ENCODE results near the gene MARCHF4.
"Not testable (repeated sequence)": the region's sequence is repeated elsewhere in the genome, so short reads cannot be mapped to it uniquely, and the experiment has no call there.

The MARCHF4 gene

DNA sequence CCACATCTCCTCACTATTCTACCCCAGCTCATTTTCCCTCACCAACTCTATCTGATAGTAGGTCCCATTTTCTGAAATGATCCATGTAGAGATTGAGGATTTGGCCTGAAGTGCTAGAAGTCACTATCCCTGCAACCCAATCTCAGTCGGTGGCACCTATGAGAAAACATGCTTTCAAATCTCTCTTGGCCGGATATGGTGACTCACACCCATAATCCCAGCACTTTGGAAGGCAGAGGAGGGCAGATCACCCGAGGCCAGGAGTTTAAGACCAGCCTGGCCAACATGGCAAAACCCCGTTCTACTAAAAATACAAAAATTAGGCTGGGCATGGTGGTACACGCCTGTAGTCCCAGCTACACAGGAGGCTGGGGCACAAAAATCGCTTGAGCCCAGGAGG is 19.1 kb upstream of the MARCHF4 start:
- ATAC-seq: no peak

GRCh38 chr2:216389570-216389969 is 17.3 kb upstream of the MARCHF4 start:
- no peak for ATAC-seq

GRCh38 chr2:216388046-216388884 is 16.0 kb upstream of the MARCHF4 start:
- peak; percentile 96 to 97 for ATAC-seq

- no peak for ATAC-seq
Observed at GRCh38 chr2:216387262-216387661, 15.0 kb upstream of the MARCHF4 start.

GRCh38 chr2:216385478-216385877 is 13.2 kb upstream of the MARCHF4 start:
- ATAC-seq: no peak

DNA sequence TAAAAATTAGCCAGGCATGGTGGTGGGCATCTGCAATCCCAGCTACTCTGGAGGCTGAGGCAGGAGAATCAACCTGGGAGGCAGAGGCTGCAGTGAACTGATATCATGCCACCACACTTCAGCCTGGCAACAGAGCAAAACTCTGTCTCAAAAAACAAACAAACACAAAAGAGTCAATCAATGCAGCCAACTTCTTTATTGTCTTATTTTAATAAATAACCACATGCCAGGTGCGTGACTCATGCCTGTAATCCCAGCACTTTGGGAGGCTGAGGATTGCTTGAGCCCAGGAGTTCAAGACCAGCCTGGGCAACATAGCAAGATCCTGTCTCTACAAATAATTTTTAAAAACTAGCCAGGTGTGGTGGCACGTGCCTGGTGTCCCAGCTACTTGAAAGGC is 12.1 kb upstream of the MARCHF4 start:
- ATAC-seq: not testable (repeated sequence)

DNA sequence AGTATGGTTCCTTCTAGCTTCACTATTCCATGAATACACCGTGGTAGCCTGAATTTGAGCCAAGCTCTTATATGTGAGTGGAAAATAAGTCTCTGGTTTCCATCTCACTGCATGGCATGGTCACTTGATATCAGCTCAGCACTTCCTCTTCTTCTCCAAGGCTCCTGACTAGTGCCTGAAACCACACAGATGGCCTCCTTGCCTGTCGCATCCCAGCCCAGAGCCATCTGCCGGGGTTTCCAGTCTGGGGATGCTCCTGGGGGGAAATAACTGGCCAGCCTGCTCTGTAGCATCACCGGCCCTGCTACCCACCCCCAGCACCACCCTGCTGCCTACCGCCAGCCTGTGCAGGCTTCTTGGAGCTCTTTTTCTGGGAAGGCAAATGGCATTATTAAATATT is 7.7 kb upstream of the MARCHF4 start:
- no peak for ATAC-seq

DNA sequence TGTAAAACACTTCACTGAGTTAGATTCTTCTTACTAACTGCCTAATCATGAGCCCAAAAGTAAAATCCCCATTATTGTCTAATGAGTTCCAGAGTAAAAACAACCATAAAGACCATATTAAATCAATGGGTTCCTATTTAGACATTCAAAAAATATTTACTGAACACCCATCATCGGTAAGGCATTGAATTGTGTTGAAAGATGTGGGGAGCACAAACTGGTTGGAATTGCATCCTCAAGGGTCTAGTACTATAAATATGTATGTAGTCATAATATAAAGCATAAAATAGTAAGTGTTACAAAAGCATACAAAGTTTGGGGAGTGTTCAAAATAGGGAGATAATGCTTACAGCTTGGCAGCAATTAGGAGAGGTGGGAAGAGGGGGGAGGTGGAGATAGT is 3.0 kb upstream of the MARCHF4 start:
- ATAC-seq: no peak

DNA sequence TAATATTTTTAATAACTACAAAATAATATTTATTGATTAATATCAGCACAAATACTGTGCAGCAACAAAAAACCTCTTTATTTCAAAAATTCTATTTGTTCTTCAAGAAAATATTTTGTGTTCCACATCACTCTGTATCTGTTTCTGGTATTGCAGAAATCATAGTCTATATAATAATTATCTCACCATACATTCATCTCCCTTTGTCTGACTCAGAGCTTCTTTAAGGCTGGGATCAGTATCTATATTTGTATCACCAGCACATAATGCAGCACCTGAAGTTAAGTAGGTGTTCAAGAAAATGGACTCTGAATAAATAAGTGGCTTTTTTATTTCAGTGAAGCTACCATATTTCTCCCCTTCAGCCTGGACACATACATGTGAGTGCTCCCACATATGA is 1.6 kb upstream of the MARCHF4 start:
- no peak for ATAC-seq

DNA sequence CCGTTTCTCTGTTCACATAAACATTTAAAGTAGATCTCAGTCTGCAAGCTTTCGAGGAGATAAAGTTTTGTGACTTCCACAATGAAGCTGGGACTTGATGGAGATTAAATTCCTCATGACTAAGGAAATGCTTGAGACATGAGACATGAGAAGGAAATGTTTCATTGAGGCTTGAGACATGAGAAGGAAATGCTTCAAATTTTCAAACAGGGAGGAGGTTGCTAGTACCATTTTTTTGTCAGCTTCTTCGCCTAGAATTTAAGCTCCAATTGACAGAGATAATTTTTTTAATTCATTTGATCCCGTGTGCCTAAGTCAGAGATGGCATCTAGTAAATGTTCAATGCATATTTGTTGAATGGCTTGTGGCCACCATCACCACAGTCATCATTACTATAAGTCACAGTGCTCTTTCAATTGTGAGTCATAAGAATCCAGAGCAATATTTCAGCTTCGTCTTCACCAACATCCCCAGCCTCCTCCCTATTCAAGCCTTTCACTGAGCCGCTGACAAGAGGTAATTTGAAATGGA is 543 bp upstream of the MARCHF4 start:
- ATAC-seq: peak; percentile 34 to 46

- ATAC-seq: no peak
Observed at GRCh38 chr2:216370961-216371712, 1.1 kb downstream of the MARCHF4 start.

DNA sequence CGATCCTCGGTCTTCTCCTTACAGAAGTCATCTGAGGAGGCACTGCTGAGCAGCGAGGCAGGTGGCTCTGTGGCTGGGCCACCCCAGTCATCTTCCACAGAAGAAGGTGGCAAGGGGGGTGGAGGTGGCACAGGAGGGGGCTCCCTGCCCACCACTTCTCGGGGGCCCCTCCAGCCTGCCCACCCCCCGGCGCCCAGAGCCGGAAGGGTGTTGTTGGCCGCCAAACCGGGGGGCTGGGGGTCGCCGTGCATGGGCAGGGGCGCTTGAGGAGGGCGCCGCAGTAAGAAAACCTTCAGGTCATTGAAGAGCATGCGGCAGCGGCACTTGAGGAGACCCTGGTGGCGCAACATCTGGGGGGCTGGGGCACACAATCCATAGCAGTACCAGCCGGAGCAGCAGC is 2.5 kb downstream of the MARCHF4 start:
- ATAC-seq: no peak

GRCh38 chr2:216366777-216367471 is 5.4 kb downstream of the MARCHF4 start:
- no peak for ATAC-seq

DNA sequence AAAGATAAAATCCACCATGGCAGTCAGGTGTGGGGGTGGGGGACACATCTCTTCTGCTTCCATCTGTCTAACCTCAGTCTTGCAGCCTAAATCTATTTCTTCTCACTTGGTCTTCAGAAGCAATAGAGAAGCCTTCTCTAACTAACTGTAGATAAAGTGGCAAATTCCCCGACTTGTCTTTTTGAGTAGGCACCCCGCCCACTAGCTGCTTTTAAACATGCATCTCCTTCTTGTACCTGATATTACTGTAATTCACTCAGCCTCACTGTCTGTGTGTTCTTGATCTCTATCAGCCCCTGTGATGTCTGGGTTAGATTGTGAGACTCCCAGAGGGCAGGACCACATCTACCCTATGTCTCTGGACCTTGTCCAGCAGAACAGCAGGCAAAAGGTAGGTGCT is 6.8 kb downstream of the MARCHF4 start:
- no peak for ATAC-seq

- ATAC-seq: no peak
Observed at GRCh38 chr2:216363221-216363620, 9.1 kb downstream of the MARCHF4 start.

- no peak for ATAC-seq
Observed at GRCh38 chr2:216362730-216363129, 9.6 kb downstream of the MARCHF4 start.

DNA sequence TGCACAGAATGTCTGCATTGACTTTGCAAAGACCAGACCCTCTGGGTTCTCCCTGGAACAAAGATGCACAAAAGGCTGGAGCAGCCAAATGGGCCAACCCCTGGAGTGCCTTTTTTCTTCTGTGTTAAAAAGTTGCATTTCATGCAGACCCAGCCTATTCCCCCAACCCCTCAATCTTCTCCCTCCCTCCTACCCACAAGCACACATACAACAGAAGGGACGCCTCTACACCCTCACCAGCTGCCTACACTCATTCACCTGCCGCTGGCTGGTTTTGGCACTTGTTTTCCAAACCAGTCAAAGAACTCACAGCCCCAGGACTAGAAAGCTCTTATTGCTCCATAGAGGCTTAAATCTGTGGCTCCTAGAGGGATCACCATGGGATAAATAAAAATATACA is 16.6 kb downstream of the MARCHF4 start:
- ATAC-seq: no peak

DNA sequence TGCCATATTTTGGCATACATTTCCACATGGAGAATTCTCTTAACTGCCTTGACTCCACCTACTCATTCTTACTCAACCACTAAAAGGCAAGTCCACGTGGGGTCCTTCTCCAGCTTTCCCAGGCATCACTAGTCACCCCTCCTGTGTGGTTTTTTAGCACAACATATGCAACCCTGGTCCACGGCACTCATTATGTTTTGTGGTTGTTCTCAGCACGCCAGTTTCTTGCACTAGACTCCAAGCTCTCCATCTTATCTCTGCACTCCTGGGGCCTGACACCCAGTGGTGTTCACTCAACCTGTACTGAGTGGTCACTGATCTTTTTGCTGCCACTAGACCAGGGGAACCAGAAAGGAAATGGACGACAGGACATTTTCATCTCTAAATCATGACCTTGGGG is 18.0 kb downstream of the MARCHF4 start:
- no peak for ATAC-seq

DNA sequence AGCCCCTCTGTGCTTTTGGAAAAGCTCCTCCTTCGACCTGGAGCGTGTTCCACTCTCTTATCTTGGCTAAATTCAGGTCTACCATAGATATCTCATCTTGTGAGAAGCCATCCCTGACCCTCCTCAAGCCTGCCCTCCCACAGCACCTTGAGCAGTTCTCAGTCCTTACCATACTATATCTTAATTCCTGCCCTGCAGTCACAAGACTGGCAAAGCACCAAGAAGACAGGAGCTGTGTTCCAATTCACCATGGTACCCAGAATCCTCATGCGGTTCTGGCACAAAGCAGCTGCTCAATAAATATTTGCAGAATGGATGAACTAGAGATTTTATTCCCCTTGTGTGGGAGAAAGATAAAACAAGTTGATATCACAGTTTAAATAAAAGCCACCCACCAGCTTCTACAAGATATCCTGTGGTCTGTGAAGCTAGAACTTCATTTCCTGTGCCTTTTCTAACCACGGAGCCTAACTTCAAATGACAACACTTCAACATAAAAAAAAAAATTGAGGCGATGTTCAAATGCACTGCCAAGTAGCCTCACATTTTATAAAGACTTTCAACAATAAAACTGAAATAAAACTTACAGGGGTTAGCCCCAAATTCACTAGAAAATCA is 19.5 kb downstream of the MARCHF4 start:
- ATAC-seq: no peak

DNA sequence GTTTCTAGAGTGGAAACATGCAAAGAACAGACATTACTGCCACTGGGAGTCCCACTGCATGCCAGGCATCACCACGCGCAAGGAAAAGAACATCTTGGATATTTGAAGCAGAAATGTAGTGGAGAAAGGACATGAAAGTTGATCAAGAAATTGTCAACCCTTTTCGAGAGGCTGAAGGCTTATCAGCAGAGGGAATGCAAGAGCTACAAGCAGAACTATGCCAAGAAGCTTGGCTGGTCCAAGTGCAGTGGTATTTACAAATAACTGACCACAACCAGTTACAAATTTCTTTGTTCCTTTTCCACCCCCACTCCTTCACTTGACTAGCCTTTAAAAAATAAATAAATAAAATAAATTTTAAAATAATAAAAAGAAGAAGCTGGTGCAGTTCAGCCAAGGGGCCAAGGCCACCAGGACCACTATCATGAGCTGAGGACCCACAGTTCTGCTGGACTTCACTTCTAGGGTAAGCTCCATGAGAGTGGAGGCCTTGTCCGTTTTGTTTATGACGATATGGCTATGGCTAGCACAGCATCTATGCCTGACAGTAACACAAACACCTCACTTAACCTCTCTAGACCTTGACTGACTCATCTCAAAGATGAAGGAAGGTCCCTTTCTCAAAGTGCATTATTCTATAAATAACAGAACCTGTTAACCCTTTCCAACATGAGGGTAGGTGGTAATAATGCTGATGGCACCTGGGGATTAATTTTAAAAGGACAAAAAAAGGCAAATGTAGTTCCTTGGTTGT is 20.9 kb downstream of the MARCHF4 start:
- ATAC-seq: no peak

DNA sequence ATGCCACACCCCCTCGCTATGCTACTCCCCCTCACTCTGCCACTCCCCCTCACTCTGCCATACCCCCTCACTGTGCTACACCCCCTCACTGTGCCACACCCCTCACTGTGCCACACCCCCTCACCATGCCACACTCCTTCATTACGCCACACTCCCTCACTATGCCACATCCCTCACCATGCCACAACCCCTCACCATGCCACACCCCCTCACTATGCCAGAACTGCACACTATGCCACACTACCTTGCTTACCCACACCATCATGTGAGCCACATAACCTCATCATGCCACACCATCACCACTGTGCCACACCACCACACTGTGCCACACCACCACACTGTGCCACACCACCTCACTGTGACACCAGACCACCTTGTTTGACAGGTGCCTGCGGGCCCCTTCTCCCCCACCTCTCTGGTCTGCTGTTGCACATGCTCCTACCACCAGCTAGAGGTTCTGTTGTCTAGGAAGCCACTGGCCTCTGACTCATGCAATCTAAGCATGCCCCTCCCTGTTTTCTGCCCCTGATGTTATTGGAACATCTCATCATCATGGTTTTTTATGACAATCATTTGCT is 22.0 kb downstream of the MARCHF4 start:
- ATAC-seq: peak; percentile 45

DNA sequence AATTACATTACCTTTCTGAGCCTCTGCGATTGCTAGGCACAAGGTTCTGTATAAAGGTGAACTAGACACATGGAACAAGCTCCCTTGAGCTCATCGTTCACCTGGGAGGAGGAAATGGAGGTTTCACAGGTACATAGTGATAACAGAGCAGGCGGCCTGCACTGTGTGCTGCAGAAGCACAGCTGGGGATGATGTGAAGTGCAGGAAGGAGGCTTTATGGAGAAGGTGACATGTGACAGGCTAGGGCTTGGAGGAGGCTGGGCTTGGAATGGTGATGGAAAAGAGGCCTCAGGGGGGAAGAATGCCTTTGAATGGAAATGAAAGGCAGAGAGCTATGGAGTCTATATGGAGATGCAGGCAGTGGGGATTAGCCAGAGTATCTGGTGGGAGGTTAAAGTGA is 22.9 kb downstream of the MARCHF4 start:
- peak; percentile 36 to 39 for ATAC-seq

Measured in activated CD4-positive, CD25-positive, alpha-beta regulatory T cell treated with anti-CD3 and anti-CD28 coated beads, Interleukin-2, amount 50 U/mL, for 24 hours (primary cell).